ENCODE measurements around the gene LRRC71. TPM values are rescaled to one million over a fixed set of nuclear protein-coding genes. Genes with fewer than 3 reads are reported as not detected.

LRRC71 gene
- polyA plus RNA-seq, 3 donors, result not detected

GRCh38 chr1:156936191-156936590 is 15.8 kb downstream of the LRRC71 start:
- H3K9ac ChIP-seq (ENCODE audit: insufficient read depth, low read length, poor library complexity, severe bottlenecking), result no peak overlapping the region
- DNase-seq, result no peak
- no peak for TF ChIP-seq CTCF (IDR thresholded peaks at IDR 0.05)
- H3K4me1 ChIP-seq (ENCODE audit: control insufficient read depth in 1 of 2, insufficient read depth in 2 of 2, low read length in 2 of 2), result peaks cover 4 to 10% of the 10 kb centered on the region in 2 donors
- no peak overlapping the region for H3K4me3 Mint-ChIP-seq
- no peaks in the 10 kb centered on the region for H3K79me2 ChIP-seq (ENCODE audit: insufficient read depth, low read length)
- H3K36me3 ChIP-seq (replicated peaks in 1 of 2; ENCODE audit: control insufficient read depth in 1 of 2, insufficient read depth in 2 of 2, low read length in 2 of 2), result peaks cover 66 to 70% of the 10 kb centered on the region in 2 donors
- H4K20me1 ChIP-seq (ENCODE audit: insufficient read depth, low read length), result peaks cover 12% of the 10 kb centered on the region
- intact Hi-C loops (cut with micrococcal nuclease), result loop anchor here in 1 of 2 donors (10.0 kb wide), 1 partner anchor 139 kb away; no protein-coding TSS in a partner anchor
- no peak overlapping the region for H2AFZ ChIP-seq (ENCODE audit: insufficient read depth, low read depth, low read length, poor library complexity, severe bottlenecking)
- H3K9me3 ChIP-seq (replicated peaks in 1 of 2; ENCODE audit: control insufficient read depth in 1 of 2, insufficient read depth in 1 of 2, low read length in 2 of 2), result no peaks in the 10 kb centered on the region
- peaks cover 11% of the 10 kb centered on the region for H3K4me1 Mint-ChIP-seq
- WGBS (ENCODE audit: insufficient coverage), result 94% methylated on average over 2 of the region's 5 CpGs
- H3K36me3 Mint-ChIP-seq, result peaks cover 63 to 69% of the 10 kb centered on the region in 2 donors
- peaks cover 0 to 2% (median 0%) of the 10 kb centered on the region in 3 donors for H3K27me3 Mint-ChIP-seq (ENCODE audit: low read depth in 3 of 3)
- no peak overlapping the region for H3K4me2 ChIP-seq (replicated peaks; ENCODE audit: extremely low read depth, low read length, poor library complexity, severe bottlenecking)
- peak overlapping the region in 1 of 7 donors; percentile 54 for H3K27ac Mint-ChIP-seq
- H3K27me3 ChIP-seq (ENCODE audit: control insufficient read depth in 2 of 2, insufficient read depth in 2 of 2, low read length in 2 of 2), result no peaks in the 10 kb centered on the region
- no peak overlapping the region for H3K27ac ChIP-seq (ENCODE audit: low read depth in 1 of 2, low read length in 2 of 2)
- peaks cover 0 to 3% (median 0%) of the 10 kb centered on the region in 7 donors for H3K9me3 Mint-ChIP-seq
- no peak overlapping the region for H3K4me3 ChIP-seq (replicated peaks in 1 of 3; ENCODE audit: low read depth in 2 of 3, low read length in 3 of 3)

GRCh38 chr1:156936721-156937220 is 16.3 kb downstream of the LRRC71 start:
- H3K79me2 ChIP-seq (ENCODE audit: insufficient read depth, low read length), result no peaks in the 10 kb centered on the region
- no peak overlapping the region for H3K9ac ChIP-seq (ENCODE audit: insufficient read depth, low read length, poor library complexity, severe bottlenecking)
- Mint-ChIP-seq H3K36me3 (peaks cover 69 to 75% of the 10 kb centered on the region in 2 donors), H3K4me1 (peaks cover 5% of the 10 kb centered on the region), H3K4me3 (no peak overlapping the region), H3K27ac (peak overlapping the region in 4 of 7 donors; percentile 1 to 72 (median 29)), H3K9me3 (peaks cover 0 to 1% (median 0%) of the 10 kb centered on the region in 7 donors), H3K27me3 (ENCODE audit: low read depth in 3 of 3) (peaks cover 0 to 2% (median 0%) of the 10 kb centered on the region in 3 donors)
- 94% methylated on average over 8 of the region's 10 CpGs for WGBS (ENCODE audit: insufficient coverage)
- H2AFZ ChIP-seq (ENCODE audit: insufficient read depth, low read depth, low read length, poor library complexity, severe bottlenecking), result no peak overlapping the region
- no peaks in the 10 kb centered on the region for H3K27me3 ChIP-seq (ENCODE audit: control insufficient read depth in 2 of 2, insufficient read depth in 2 of 2, low read length in 2 of 2)
- TF ChIP-seq CTCF (IDR thresholded peaks at IDR 0.05), result no peak
- H3K4me3 ChIP-seq (replicated peaks in 1 of 3; ENCODE audit: low read depth in 2 of 3, low read length in 3 of 3), result no peak overlapping the region
- H3K4me2 ChIP-seq (replicated peaks; ENCODE audit: extremely low read depth, low read length, poor library complexity, severe bottlenecking), result no peak overlapping the region
- H3K27ac ChIP-seq (ENCODE audit: low read depth in 1 of 2, low read length in 2 of 2), result no peak overlapping the region
- peaks cover 72 to 76% of the 10 kb centered on the region in 2 donors for H3K36me3 ChIP-seq (replicated peaks in 1 of 2; ENCODE audit: control insufficient read depth in 1 of 2, insufficient read depth in 2 of 2, low read length in 2 of 2)
- H4K20me1 ChIP-seq (ENCODE audit: insufficient read depth, low read length), result peaks cover 12% of the 10 kb centered on the region
- intact Hi-C loops (cut with micrococcal nuclease), result loop anchor here in 1 of 2 donors (10.0 kb wide), 1 partner anchor 138 kb away; no protein-coding TSS in a partner anchor
- no peaks in the 10 kb centered on the region for H3K9me3 ChIP-seq (replicated peaks in 1 of 2; ENCODE audit: control insufficient read depth in 1 of 2, insufficient read depth in 1 of 2, low read length in 2 of 2)
- no peak for DNase-seq
- peaks cover 0 to 4% of the 10 kb centered on the region in 2 donors for H3K4me1 ChIP-seq (ENCODE audit: control insufficient read depth in 1 of 2, insufficient read depth in 2 of 2, low read length in 2 of 2)
